ENCODE data around the gene SCPEP1.
A peak's percentile ranks its signal among the peaks of the same experiment; 100 is the strongest.
"Not testable (repeated sequence)": the region's sequence is repeated elsewhere in the genome, so short reads cannot be mapped to it uniquely, and the experiment has no call there.

SCPEP1 gene

GRCh38 chr17:56976941-56977608, 856 bp upstream of the SCPEP1 start:
- H3K4me3 ChIP-seq (ENCODE audit: low read depth, low read length), result peak overlapping the region; percentile 89

DNA sequence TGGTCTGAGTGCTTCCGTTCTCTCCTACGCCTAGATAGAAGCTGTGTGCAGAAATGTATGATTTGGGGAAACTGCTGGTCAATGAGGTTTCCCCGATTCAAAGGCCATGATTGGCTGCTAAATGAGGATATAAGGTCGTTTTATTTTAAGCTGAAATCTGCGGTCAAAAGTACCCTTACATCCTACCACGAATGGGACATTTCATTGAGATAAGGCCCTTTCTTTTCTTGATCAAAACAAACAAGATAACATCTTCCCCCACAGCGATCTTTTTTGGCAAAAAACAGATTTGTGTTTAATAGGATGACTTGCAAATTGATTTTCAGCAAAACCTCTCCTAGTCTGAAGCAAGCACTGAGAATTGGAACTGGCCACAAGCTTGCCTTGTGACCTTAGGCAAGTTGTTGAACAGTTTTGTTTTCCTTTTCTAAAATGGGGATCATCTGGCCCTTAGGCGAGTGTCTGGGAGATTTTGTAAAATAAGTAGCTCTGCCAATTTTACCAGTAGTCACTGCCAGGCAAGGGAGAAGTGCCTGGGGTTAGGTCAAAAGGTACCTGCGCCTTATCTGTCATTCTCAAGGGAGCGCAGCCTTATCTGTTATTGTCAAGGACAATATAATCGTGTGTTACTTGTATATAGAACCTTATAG, 635 bp downstream of the SCPEP1 start:
- no peak for TF ChIP-seq CTCF (IDR thresholded peaks at IDR 0.05)
- Histone ChIP-seq H3K36me3 (ENCODE audit: control insufficient read depth, insufficient read depth, low read length) (no peaks in the 10 kb centered on the region), H3K27ac (peak overlapping the region; percentile 64)

More at GRCh38 chr17:56976941-56977608, 856 bp upstream of the SCPEP1 start:
- Histone ChIP-seq H3K4me2 (ENCODE audit: low read length) (no peak overlapping the region), H3K27ac (no peak overlapping the region), H3K79me2 (no peaks in the 10 kb centered on the region), H3K4me1 (peaks cover 21% of the 10 kb centered on the region), H3K9me3 (ENCODE audit: control insufficient read depth, low read length) (no peaks in the 10 kb centered on the region), H3K9ac (no peak overlapping the region), H3K36me3 (ENCODE audit: control insufficient read depth, insufficient read depth, low read length) (no peaks in the 10 kb centered on the region), H2AFZ (peak overlapping the region; percentile 92), H3K27me3 (ENCODE audit: control insufficient read depth, insufficient read depth, low read length) (no peaks in the 10 kb centered on the region)
- no peak for TF ChIP-seq CTCF (IDR thresholded peaks at IDR 0.05)

DNA sequence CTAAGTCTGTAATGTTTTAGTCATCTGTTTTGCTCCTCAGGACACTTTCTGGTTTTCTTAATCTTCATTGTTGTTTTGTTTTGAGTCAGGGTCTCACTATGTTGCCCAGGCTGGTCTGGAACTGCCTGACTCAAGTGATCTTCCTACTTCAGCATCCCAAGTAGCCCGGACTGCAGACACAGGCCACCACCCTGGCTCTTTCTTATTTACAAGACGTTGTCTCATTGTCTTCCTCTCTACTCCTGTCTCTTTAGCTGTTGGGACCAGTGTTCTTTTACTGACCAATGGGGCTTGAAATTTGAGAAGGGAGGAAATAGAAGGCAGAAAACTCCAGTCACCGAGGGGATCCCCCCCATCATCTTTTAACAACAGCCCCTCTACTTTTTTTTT, 1.2 kb downstream of the SCPEP1 start:
- Histone ChIP-seq H3K4me3 (ENCODE audit: low read depth, low read length) (peak overlapping the region; percentile 89), H2AFZ (peak overlapping the region; percentile 66), H3K4me2 (ENCODE audit: low read length) (peak overlapping the region; percentile 74), H3K36me3 (ENCODE audit: control insufficient read depth, insufficient read depth, low read length) (no peaks in the 10 kb centered on the region), H3K4me1 (peaks cover 17% of the 10 kb centered on the region), H3K27me3 (ENCODE audit: control insufficient read depth, insufficient read depth, low read length) (no peaks in the 10 kb centered on the region), H3K79me2 (no peaks in the 10 kb centered on the region), H3K9me3 (ENCODE audit: control insufficient read depth, low read length) (no peaks in the 10 kb centered on the region), H3K27ac (peak overlapping the region; percentile 64), H3K9ac (no peak overlapping the region)
- TF ChIP-seq CTCF (IDR thresholded peaks at IDR 0.05), result no peak

More for the DNA sequence above, 635 bp downstream of the SCPEP1 start:
- peak overlapping the region; percentile 89 for H3K4me3 ChIP-seq (ENCODE audit: low read depth, low read length)
- H3K79me2 ChIP-seq, result no peaks in the 10 kb centered on the region
- H3K9ac ChIP-seq, result no peak overlapping the region
- H3K27me3 ChIP-seq (ENCODE audit: control insufficient read depth, insufficient read depth, low read length), result no peaks in the 10 kb centered on the region
- peak overlapping the region; percentile 74 for H3K4me2 ChIP-seq (ENCODE audit: low read length)
- H2AFZ ChIP-seq, result peak overlapping the region; percentile 66
- peaks cover 21% of the 10 kb centered on the region for H3K4me1 ChIP-seq
- H3K9me3 ChIP-seq (ENCODE audit: control insufficient read depth, low read length), result no peaks in the 10 kb centered on the region

DNA sequence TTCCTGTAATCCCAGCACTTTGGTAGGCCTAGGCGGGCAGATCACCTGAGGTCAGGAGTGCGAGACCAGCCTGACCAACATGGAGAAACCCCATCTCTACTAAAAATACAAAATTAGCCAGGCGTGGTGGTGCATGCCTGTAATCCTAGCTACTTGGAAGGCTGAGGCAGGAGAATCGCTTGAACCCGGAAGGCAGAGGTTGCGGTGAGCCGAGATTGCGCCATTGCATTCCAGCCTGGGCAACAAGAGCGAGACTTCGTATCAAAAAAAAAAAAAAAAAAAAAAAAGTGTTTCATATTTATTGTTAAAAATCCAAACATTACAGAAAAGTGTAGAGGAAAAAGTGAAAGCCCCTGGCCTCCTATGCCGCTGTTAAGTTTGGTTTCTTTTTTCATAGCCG, 2.6 kb downstream of the SCPEP1 start:
- not testable (repeated sequence) for H3K4me3 ChIP-seq (ENCODE audit: low read depth, low read length); H3K9me3 ChIP-seq (ENCODE audit: control insufficient read depth, low read length); H3K27ac ChIP-seq; H3K36me3 ChIP-seq (ENCODE audit: control insufficient read depth, insufficient read depth, low read length); H3K79me2 ChIP-seq; H3K9ac ChIP-seq; H3K4me2 ChIP-seq (ENCODE audit: low read length); H3K4me1 ChIP-seq; H2AFZ ChIP-seq; H3K27me3 ChIP-seq (ENCODE audit: control insufficient read depth, insufficient read depth, low read length)

DNA sequence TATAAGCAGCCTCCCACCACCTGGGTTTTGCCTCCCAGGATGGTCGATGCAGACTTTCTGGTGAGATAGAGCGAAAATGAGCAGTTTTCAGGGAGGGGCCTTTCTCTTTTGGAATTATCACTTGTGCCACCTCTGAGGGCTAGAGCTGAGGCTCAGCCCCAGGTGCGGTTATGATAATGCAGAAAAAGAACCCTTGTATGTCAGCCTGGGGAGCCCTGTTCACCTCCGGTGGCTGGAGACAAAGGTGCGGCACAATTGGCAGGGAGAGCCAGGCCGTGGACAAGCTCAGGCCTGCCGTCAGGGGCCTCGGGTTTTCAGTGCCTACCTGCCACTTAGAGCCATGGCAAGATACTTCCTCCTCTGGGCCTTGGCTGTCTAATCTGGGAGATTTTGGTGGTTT, 4.4 kb downstream of the SCPEP1 start:
- Histone ChIP-seq H3K36me3 (ENCODE audit: control insufficient read depth, insufficient read depth, low read length) (no peaks in the 10 kb centered on the region), H3K27ac (no peak overlapping the region), H3K79me2 (no peaks in the 10 kb centered on the region), H3K4me1 (peaks cover 12% of the 10 kb centered on the region), H2AFZ (no peak overlapping the region), H3K4me2 (ENCODE audit: low read length) (no peak overlapping the region), H3K4me3 (ENCODE audit: low read depth, low read length) (no peak overlapping the region), H3K9me3 (ENCODE audit: control insufficient read depth, low read length) (no peaks in the 10 kb centered on the region), H3K9ac (no peak overlapping the region), H3K27me3 (ENCODE audit: control insufficient read depth, insufficient read depth, low read length) (no peaks in the 10 kb centered on the region)
- no peak for TF ChIP-seq CTCF (IDR thresholded peaks at IDR 0.05)

Measured in parathyroid adenoma (tissue), 2 donors.